ENCODE data around the gene ZSWIM5.
"Not testable (repeated sequence)": the region's sequence is repeated elsewhere in the genome, so short reads cannot be mapped to it uniquely, and the experiment has no call there.

The ZSWIM5 gene

GRCh38 chr1:45238846-45239245 lies 32.4 kb upstream of the ZSWIM5 start:
- TF ChIP-seq ZNF10 (tag by site-specific recombination; IDR thresholded peaks at IDR 0.05) (no peak), ZNF324 (tag by site-specific recombination; IDR thresholded peaks at IDR 0.05) (no peak), ZNF350 (tag by site-specific recombination; IDR thresholded peaks at IDR 0.05) (no peak)
- no peaks in the 10 kb centered on the region for H3K36me3 ChIP-seq (ENCODE audit: control insufficient read depth in 2 of 2, insufficient read depth in 1 of 2, low read length in 2 of 2)
- H3K9me3 ChIP-seq (ENCODE audit: control insufficient read depth, insufficient read depth, low read depth, low read length) = no peaks in the 10 kb centered on the region; the same call in 1 of the 2 replicates
- ChIA-PET CTCF (interaction anchor here (0.7 kb wide), 1 partner anchor 97 kb away, joined by 3 read pairs; no protein-coding TSS in a partner anchor), POLR2A (interaction anchor here (0.6 kb wide), 1 partner anchor 65 kb away, joined by 4 read pairs; no protein-coding TSS in a partner anchor)
- no peak overlapping the region for H3K4me3 ChIP-seq (ENCODE audit: low read depth, low read length)
- H3K4me1 ChIP-seq (ENCODE audit: control insufficient read depth, insufficient read depth, low read length) = no peaks in the 10 kb centered on the region
- no peak overlapping the region for H3K27ac ChIP-seq (ENCODE audit: extremely low read depth, low read depth, low read length)

GRCh38 chr1:45236136-45236535 lies 29.7 kb upstream of the ZSWIM5 start:
- CTCF ChIA-PET = no interaction called here

GRCh38 chr1:45230537-45230936 lies 24.1 kb upstream of the ZSWIM5 start:
- ChIA-PET CTCF (interaction anchor here (0.7 kb wide), 1 partner anchor 399 kb away, joined by 3 read pairs; no protein-coding TSS in a partner anchor), POLR2A (no interaction called here)
- Histone ChIP-seq H3K9me3 (ENCODE audit: control insufficient read depth, insufficient read depth, low read depth, low read length) (no peaks in the 10 kb centered on the region), H3K36me3 (ENCODE audit: control insufficient read depth in 2 of 2, insufficient read depth in 1 of 2, low read length in 2 of 2) (no peaks in the 10 kb centered on the region), H3K4me1 (ENCODE audit: control insufficient read depth, insufficient read depth, low read length) (no peaks in the 10 kb centered on the region), H3K27ac (ENCODE audit: extremely low read depth, low read depth, low read length) (no peak overlapping the region), H3K4me3 (ENCODE audit: low read depth, low read length) (no peak overlapping the region)
- TF ChIP-seq CTCF (tag by site-specific recombination; IDR thresholded peaks at IDR 0.05) (peak; percentile 29; the same call in 1 of the 2 replicates), ZNF529 (tag by site-specific recombination; IDR thresholded peaks at IDR 0.05; ENCODE audit: insufficient replicate concordance) (no peak)

More at GRCh38 chr1:45236136-45236535, 29.7 kb upstream of the ZSWIM5 start:
- TF ChIP-seq ZNF704 (tag by site-specific recombination; IDR thresholded peaks at IDR 0.05) (no peak), ZNF585B (tag by site-specific recombination; IDR thresholded peaks at IDR 0.05) (peak; percentile 90), TRIM28 (IDR thresholded peaks at IDR 0.05; ENCODE audit: borderline replicate concordance, low read length) (peak; percentile 65; the same call in 1 of the 2 replicates)
- Histone ChIP-seq H3K27ac (ENCODE audit: extremely low read depth, low read depth, low read length) (no peak overlapping the region), H3K4me1 (ENCODE audit: control insufficient read depth, insufficient read depth, low read length) (no peaks in the 10 kb centered on the region), H3K9me3 (ENCODE audit: control insufficient read depth, insufficient read depth, low read depth, low read length) (no peaks in the 10 kb centered on the region), H3K4me3 (ENCODE audit: low read depth, low read length) (no peak overlapping the region), H3K36me3 (ENCODE audit: control insufficient read depth in 2 of 2, insufficient read depth in 1 of 2, low read length in 2 of 2) (no peaks in the 10 kb centered on the region)
- POLR2A ChIA-PET = no interaction called here

GRCh38 chr1:45225598-45225997 lies 19.2 kb upstream of the ZSWIM5 start:
- Histone ChIP-seq H3K36me3 (ENCODE audit: control insufficient read depth in 2 of 2, insufficient read depth in 1 of 2, low read length in 2 of 2) (no peaks in the 10 kb centered on the region), H3K27ac (ENCODE audit: extremely low read depth, low read depth, low read length) (no peak overlapping the region), H3K4me1 (ENCODE audit: control insufficient read depth, insufficient read depth, low read length) (no peaks in the 10 kb centered on the region), H3K9me3 (ENCODE audit: control insufficient read depth, insufficient read depth, low read depth, low read length) (no peaks in the 10 kb centered on the region), H3K4me3 (ENCODE audit: low read depth, low read length) (no peak overlapping the region)
- peak; percentile 87 for TF ChIP-seq ZNF366 (tag by site-specific recombination; conservative IDR thresholded peaks at IDR 0.05)
- no peak for TF ChIP-seq KLF9 (tag by site-specific recombination; IDR thresholded peaks at IDR 0.05; ENCODE audit: low read depth)
- TF ChIP-seq ZSCAN16 (tag by site-specific recombination; IDR thresholded peaks at IDR 0.05) = no peak
- peak; percentile 74 for TF ChIP-seq PRDM1 (tag by site-specific recombination; IDR thresholded peaks at IDR 0.05)
- TF ChIP-seq ZFHX2 (tag by site-specific recombination; conservative IDR thresholded peaks at IDR 0.05) = no peak
- POLR2A ChIA-PET = no interaction called here
- CTCF ChIA-PET = no interaction called here

- CTCF ChIA-PET = interaction anchor here (0.6 kb wide), 1 partner anchor 75 kb away, joined by 3 read pairs; no protein-coding TSS in a partner anchor
- POLR2A ChIA-PET = not testable (repeated sequence)
- TF ChIP-seq ZNF664 (tag by site-specific recombination; IDR thresholded peaks at IDR 0.05) (peak; percentile 65), ZNF654 (tag by site-specific recombination; IDR thresholded peaks at IDR 0.05; ENCODE audit: low read depth) (peak; percentile 35; the same call in 1 of the 2 replicates), ZNF510 (tag by site-specific recombination; IDR thresholded peaks at IDR 0.05; ENCODE audit: insufficient replicate concordance) (peak; percentile 69), ZNF558 (tag by site-specific recombination; IDR thresholded peaks at IDR 0.05) (peak; percentile 69; the same call in 1 of the 2 replicates), ZNF791 (tag by site-specific recombination; IDR thresholded peaks at IDR 0.05) (0 out of 2 replicates have a peak, but pooled peaks have one; percentile 34), ZNF426 (tag by site-specific recombination; IDR thresholded peaks at IDR 0.05) (peak; percentile 89), ZNF266 (tag by site-specific recombination; IDR thresholded peaks at IDR 0.05; ENCODE audit: low read depth) (0 out of 2 replicates have a peak, but pooled peaks have one; percentile 34), ZNF623 (tag by site-specific recombination; IDR thresholded peaks at IDR 0.05) (peak; percentile 75), ZNF560 (tag by site-specific recombination; IDR thresholded peaks at IDR 0.05; ENCODE audit: borderline replicate concordance) (0 out of 2 replicates have a peak, but pooled peaks have one; percentile 11), ZNF140 (tag by site-specific recombination; IDR thresholded peaks at IDR 0.05) (peak; percentile 66; the same call in 1 of the 2 replicates)
Observed at GRCh38 chr1:45223710-45224109, 17.3 kb upstream of the ZSWIM5 start.

More at GRCh38 chr1:45223710-45224109, 17.3 kb upstream of the ZSWIM5 start:
- H3K27ac ChIP-seq (ENCODE audit: extremely low read depth, low read depth, low read length); H3K4me1 ChIP-seq (ENCODE audit: control insufficient read depth, insufficient read depth, low read length); H3K36me3 ChIP-seq (ENCODE audit: control insufficient read depth in 2 of 2, insufficient read depth in 1 of 2, low read length in 2 of 2); H3K9me3 ChIP-seq (ENCODE audit: control insufficient read depth, insufficient read depth, low read depth, low read length); H3K4me3 ChIP-seq (ENCODE audit: low read depth, low read length): not testable (repeated sequence)

All from HEK293 (cell line).